BLaER1 (cell line): ENCODE data around the gene FGD3.
A peak's percentile ranks its signal among the peaks of the same experiment; 100 is the strongest.

Experiments
- H3K27ac ChIP-seq: shearing (Covaris generic); formaldehyde crosslinking; 2 replicates; pipeline ENCODE4 v1.8.1; 2022
- H3K27me3 ChIP-seq: shearing (Covaris generic); formaldehyde crosslinking; 2 replicates; pipeline ENCODE4 v1.8.1; 2022
- H3K36me3 ChIP-seq: shearing (Covaris generic); formaldehyde crosslinking; 2 replicates; pipeline ENCODE4 v1.8.1; 2022
- H3K4me1 ChIP-seq: shearing (Covaris generic); formaldehyde crosslinking; 2 replicates; pipeline ENCODE4 v1.8.1; 2022
- H3K4me2 ChIP-seq: shearing (Covaris generic); formaldehyde crosslinking; 2 replicates; pipeline ENCODE4 v1.8.1; 2022
- H3K4me3 ChIP-seq: shearing (Covaris generic); formaldehyde crosslinking; 2 replicates; pipeline ENCODE4 v1.8.1; 2022
- H3K9ac ChIP-seq: shearing (Covaris generic); formaldehyde crosslinking; 2 replicates; pipeline ENCODE4 v1.8.1; 2022
- H3K9me3 ChIP-seq: shearing (Covaris generic); formaldehyde crosslinking; 2 replicates; pipeline ENCODE4 v1.8.1; 2022
- H4K20me1 ChIP-seq: shearing (Covaris generic); formaldehyde crosslinking; 2 replicates; pipeline ENCODE4 v1.8.1; 2022
- Cebpa-rat ChIP-seq: shearing (Covaris generic); IDR thresholded peaks from 2 replicates; pipeline ENCODE4 v1.8.1; 2022

The FGD3 gene

DNA sequence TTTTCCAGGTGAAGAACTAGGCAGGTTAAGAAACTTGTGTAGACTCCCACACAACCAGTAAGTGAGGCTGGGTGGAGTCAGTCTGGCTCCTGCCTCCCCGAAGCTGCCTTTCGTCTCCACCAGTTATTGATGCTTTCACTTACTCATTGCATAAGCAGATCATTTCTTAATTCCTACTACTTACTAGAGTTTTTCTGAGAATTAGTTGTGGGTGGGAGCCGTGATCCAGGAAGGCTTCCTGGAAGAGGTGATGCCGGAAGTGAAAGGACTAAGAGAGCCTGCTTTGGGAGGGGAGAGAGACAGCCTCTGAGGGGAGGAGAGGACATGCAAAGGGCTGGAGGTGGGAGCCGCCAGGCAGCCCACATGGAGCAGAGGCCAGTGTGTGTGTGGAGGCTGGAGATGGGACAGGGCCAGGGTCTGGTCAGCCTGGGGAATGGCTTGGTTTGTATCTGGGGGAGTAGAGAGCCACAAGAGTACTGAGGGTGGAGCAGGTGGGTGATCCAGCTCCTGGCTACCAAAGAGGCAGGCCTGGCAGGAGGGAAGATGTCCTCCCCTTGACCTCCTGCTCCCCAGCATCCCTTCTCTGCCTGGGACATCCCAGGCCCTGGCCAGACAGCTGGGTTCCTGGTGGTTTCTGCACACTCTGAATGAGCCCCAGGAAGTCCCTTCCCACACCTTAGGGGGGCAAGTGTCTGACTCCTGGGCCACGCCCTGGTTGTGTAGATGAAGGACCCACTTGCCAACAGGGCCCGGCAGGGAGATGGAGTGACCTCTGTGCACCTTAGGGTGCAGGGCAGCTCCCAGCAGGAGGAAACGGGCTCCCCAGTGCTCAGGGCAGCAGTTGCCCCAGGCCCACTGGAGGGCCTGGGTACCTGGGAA is 136.5 kb downstream of the FGD3 start:
- H3K9ac ChIP-seq, result no peak overlapping the region
- peaks cover 53% of the 10 kb centered on the region for H3K4me1 ChIP-seq
- H3K27me3 ChIP-seq, result no peaks in the 10 kb centered on the region
- H3K4me3 ChIP-seq, result no peak overlapping the region
- no peak for TF ChIP-seq Cebpa-rat
- H3K36me3 ChIP-seq, result peaks cover 89% of the 10 kb centered on the region
- H3K9me3 ChIP-seq, result no peaks in the 10 kb centered on the region
- no peak overlapping the region for H3K4me2 ChIP-seq
- H3K27ac ChIP-seq, result peak overlapping the region; percentile 66; the same call in 1 of the 2 replicates
- no peaks in the 10 kb centered on the region for H4K20me1 ChIP-seq

- Histone ChIP-seq H3K36me3 (peaks cover 82% of the 10 kb centered on the region), H3K9ac (no peak overlapping the region), H3K9me3 (no peaks in the 10 kb centered on the region), H3K27me3 (no peaks in the 10 kb centered on the region), H3K4me3 (no peak overlapping the region), H3K4me1 (peaks cover 53% of the 10 kb centered on the region), H3K4me2 (no peak overlapping the region), H4K20me1 (no peaks in the 10 kb centered on the region), H3K27ac (no peak overlapping the region)
- no peak for TF ChIP-seq Cebpa-rat
Observed at GRCh38 chr9:93084471-93084881, 137.2 kb downstream of the FGD3 start.

- Histone ChIP-seq H3K9me3 (no peaks in the 10 kb centered on the region), H3K4me3 (no peak overlapping the region), H4K20me1 (no peaks in the 10 kb centered on the region), H3K27ac (no peak overlapping the region), H3K9ac (no peak overlapping the region), H3K36me3 (peaks cover 70% of the 10 kb centered on the region), H3K4me1 (peaks cover 53% of the 10 kb centered on the region), H3K4me2 (no peak overlapping the region), H3K27me3 (no peaks in the 10 kb centered on the region)
- no peak for TF ChIP-seq Cebpa-rat
Observed at GRCh38 chr9:93085676-93086075, 138.4 kb downstream of the FGD3 start.
